OCI-LY3 (cell line): ENCODE data around the gene SERBP1.

Source experiments
- H2AFZ ChIP-seq: fragments of 200-600, 300-600 bp; shearing (Covaris generic); 2 replicates; pipeline ENCODE4 v1.6.0; 2014; ENCODE audit warnings: antibody characterized with exemption, low read depth, low read length
- H3K27ac ChIP-seq: fragments of 200-600, 300-600 bp; sonication (generic); 2 replicates; pipeline ENCODE4 v1.5.1; 2014; ENCODE audit warnings: mild to moderate bottlenecking, low read length, moderate library complexity, mixed read lengths
- H3K27me3 ChIP-seq: fragments of 200-600, 300-600 bp; sonication (generic); 2 replicates; pipeline ENCODE4 v1.6.1; 2014; ENCODE audit warnings: low read depth, low read length, mixed read lengths
- H3K36me3 ChIP-seq: fragments of 200-600, 300-600 bp; sonication (generic); replicated peaks from 2 replicates; pipeline ENCODE3; 2014; ENCODE audit warnings: low read depth, low read length, mixed read lengths
- H3K4me1 ChIP-seq: fragments of 300-600, 200-600 bp; sonication (generic); 2 replicates; pipeline ENCODE4 v1.6.1; 2014; ENCODE audit warnings: low read length, mixed read lengths
- H3K4me2 ChIP-seq: fragments of 200-600, 300-600 bp; sonication (generic); 2 replicates; pipeline ENCODE4 v1.6.1; 2014; ENCODE audit warnings: low read length, mixed read lengths
- H3K4me3 ChIP-seq: fragments of 300-600, 200-600 bp; sonication (generic); 2 replicates; pipeline ENCODE4 v1.5.1; 2014; ENCODE audit warnings: antibody characterized with exemption, mild to moderate bottlenecking, low read length, moderate library complexity
- H3K79me2 ChIP-seq: fragments of 300-600, 200-600 bp; shearing (Covaris generic); 2 replicates; pipeline ENCODE4 v1.6.1; 2014; ENCODE audit warnings: mild to moderate bottlenecking, low read length, mixed read lengths
- H3K9ac ChIP-seq: fragments of 300-600, 200-600 bp; shearing (Covaris generic); 2 replicates; pipeline ENCODE4 v1.6.0; 2014; ENCODE audit warnings: mild to moderate bottlenecking, low read length, moderate library complexity
- H3K9me3 ChIP-seq: fragments of 200-600, 300-600 bp; shearing (Covaris generic); 2 replicates; pipeline ENCODE4 v1.6.1; 2014; ENCODE audit warnings: low read length, mixed read lengths; ENCODE audit not compliant: insufficient read depth
- H4K20me1 ChIP-seq: fragments of 200-600, 300-600 bp; sonication (generic); 2 replicates; pipeline ENCODE4 v1.6.1; 2016; ENCODE audit warnings: low read length, mixed read lengths; ENCODE audit not compliant: insufficient read depth
- EZH2phosphoT487 ChIP-seq: fragments of 200-600 bp; shearing (Covaris generic); IDR thresholded peaks from 2 replicates; pipeline ENCODE4 v1.6.1; 2018; ENCODE audit warnings: antibody characterized with exemption, mixed run types, low read depth
- TF ChIP-seq, protein P1 (sequence below): fragments of 200-600, 300-600 bp; sonication (generic); IDR thresholded peaks from 2 replicates; pipeline ENCODE4 v1.5.1; 2014; ENCODE audit warnings: antibody characterized with exemption, low read length, low read depth

SERBP1 gene

DNA sequence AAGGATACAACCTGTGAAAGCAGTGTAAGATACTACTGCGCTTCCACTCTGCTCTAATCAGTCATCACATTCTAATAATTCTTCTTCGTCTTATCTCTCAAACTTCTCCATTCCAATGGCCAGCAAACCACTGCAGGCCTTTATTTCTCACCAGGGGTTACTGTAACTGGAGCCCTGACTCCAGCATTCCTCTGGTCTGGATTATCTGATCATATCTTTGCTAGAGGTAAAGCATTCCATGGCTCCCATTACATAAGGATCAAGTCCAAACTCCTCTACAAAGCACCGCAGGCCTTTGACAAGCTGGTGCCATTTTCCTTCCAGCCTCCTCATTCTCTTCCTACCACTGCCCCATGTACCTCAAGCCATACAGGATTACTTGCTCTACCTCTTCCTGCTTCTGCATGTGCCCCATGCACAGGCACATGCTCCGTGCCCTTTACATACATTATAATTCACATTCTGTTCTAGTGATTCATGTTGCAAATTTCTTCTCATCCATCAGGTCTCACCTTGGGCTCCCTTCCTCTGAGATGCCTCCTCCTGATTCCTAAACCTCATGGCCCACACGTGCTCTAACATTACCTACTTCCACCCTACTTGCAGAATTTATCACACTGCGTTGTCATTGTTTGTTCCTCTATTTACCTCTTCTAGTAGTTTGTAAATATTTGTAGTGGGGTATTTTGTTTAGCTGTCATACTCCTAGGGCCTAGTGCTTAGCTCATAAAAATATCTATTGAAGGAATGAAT lies 9.3 kb upstream of the SERBP1 start:
- no peak overlapping the region for H3K27ac ChIP-seq
- TF ChIP-seq, protein P1, sequence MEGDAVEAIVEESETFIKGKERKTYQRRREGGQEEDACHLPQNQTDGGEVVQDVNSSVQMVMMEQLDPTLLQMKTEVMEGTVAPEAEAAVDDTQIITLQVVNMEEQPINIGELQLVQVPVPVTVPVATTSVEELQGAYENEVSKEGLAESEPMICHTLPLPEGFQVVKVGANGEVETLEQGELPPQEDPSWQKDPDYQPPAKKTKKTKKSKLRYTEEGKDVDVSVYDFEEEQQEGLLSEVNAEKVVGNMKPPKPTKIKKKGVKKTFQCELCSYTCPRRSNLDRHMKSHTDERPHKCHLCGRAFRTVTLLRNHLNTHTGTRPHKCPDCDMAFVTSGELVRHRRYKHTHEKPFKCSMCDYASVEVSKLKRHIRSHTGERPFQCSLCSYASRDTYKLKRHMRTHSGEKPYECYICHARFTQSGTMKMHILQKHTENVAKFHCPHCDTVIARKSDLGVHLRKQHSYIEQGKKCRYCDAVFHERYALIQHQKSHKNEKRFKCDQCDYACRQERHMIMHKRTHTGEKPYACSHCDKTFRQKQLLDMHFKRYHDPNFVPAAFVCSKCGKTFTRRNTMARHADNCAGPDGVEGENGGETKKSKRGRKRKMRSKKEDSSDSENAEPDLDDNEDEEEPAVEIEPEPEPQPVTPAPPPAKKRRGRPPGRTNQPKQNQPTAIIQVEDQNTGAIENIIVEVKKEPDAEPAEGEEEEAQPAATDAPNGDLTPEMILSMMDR, result no peak
- no peak for TF ChIP-seq EZH2phosphoT487
- H3K27me3 ChIP-seq, result no peaks in the 10 kb centered on the region
- H4K20me1 ChIP-seq, result no peaks in the 10 kb centered on the region
- H3K79me2 ChIP-seq, result no peaks in the 10 kb centered on the region
- no peaks in the 10 kb centered on the region for H3K36me3 ChIP-seq
- no peaks in the 10 kb centered on the region for H3K4me1 ChIP-seq
- no peak overlapping the region for H3K4me2 ChIP-seq
- no peak overlapping the region for H3K4me3 ChIP-seq
- H2AFZ ChIP-seq, result no peak overlapping the region
- H3K9me3 ChIP-seq, result no peaks in the 10 kb centered on the region
- no peak overlapping the region for H3K9ac ChIP-seq

DNA sequence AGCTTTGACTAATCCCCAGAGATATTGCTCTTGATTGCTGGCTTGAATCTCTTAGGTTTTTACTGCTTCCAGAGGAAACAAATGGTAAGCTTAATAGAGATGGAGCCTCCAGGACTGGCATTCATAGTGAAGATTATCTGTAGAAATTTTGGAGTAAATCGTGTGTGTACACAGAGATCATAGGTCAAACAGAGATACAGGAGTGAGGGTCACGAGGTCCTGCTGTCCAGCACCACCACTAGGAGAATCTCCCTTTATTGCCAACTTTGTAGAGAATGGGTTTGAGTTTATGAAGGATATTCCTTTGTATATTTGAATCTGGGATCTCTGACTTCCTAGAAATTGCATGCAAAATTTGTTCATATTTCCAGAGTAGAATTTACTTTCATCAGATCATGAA lies 7.8 kb upstream of the SERBP1 start:
- H3K9ac ChIP-seq, result no peak overlapping the region
- no peaks in the 10 kb centered on the region for H3K27me3 ChIP-seq
- no peaks in the 10 kb centered on the region for H3K9me3 ChIP-seq
- H3K4me3 ChIP-seq, result no peak overlapping the region
- no peaks in the 10 kb centered on the region for H3K79me2 ChIP-seq
- TF ChIP-seq, protein P1, result no peak
- no peak for TF ChIP-seq EZH2phosphoT487
- H2AFZ ChIP-seq, result no peak overlapping the region
- H3K4me2 ChIP-seq, result no peak overlapping the region
- no peaks in the 10 kb centered on the region for H3K36me3 ChIP-seq
- no peak overlapping the region for H3K27ac ChIP-seq
- H4K20me1 ChIP-seq, result no peaks in the 10 kb centered on the region
- H3K4me1 ChIP-seq, result peaks cover 14% of the 10 kb centered on the region

DNA sequence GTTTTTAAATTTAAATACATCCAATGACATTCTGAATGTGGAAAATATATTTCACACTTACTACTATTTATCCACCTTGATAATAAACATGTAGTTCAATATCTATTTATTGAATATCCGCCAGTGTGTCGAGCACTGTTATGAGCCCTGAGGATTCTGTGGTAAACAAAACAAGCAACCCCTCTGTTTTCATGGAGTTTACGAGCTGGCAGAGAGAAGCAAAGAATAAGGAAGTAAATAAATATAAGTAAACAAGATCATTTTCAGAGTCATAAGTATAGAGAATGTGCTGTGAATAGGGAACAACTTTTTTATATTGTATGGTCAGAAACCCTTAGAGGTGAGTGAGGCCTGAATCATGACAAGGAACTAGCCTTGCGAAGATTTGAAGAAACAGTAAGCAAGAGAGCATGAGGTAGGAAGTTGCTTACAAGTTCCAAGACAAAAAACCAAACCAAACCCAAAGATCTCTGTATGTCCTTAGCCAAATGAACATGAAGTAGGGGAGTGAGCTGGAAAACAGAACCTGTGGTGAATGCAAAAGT lies 6.4 kb upstream of the SERBP1 start:
- TF ChIP-seq EZH2phosphoT487, result no peak
- TF ChIP-seq, protein P1, result no peak

DNA sequence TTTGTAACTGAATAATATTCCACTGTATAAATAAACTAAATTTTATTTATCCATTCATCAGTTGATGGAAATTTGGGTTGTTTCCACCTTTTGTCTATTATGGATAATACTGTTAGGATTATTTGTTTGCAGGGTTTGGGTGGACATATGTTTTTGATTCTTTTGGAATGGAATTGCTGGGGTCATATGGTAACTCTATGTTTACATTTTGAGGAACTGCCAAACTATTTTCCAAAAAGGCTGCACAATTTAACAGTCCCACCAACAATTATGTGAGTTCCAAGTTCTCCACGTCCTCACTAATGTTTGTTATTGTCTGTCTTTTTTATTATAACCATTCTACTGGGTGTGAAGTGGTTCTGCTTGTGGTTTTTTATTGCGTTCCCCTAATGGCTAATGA lies 4.3 kb upstream of the SERBP1 start:
- Histone ChIP-seq H3K9ac (no peak overlapping the region), H3K27me3 (no peaks in the 10 kb centered on the region), H3K4me2 (no peak overlapping the region), H3K9me3 (no peaks in the 10 kb centered on the region), H3K27ac (no peak overlapping the region), H3K79me2 (peaks cover 19% of the 10 kb centered on the region), H3K4me1 (peaks cover 29% of the 10 kb centered on the region), H3K4me3 (no peak overlapping the region), H2AFZ (no peak overlapping the region), H4K20me1 (peaks cover under 1% of the 10 kb centered on the region; the same call in 1 of the 2 replicates), H3K36me3 (peaks cover under 1% of the 10 kb centered on the region)
- no peak for TF ChIP-seq EZH2phosphoT487
- TF ChIP-seq, protein P1, result no peak

More for the DNA sequence above, 6.4 kb upstream of the SERBP1 start:
- Histone ChIP-seq H3K79me2 (peaks cover 9% of the 10 kb centered on the region), H3K4me1 (peaks cover 28% of the 10 kb centered on the region), H3K4me2 (no peak overlapping the region), H3K27ac (no peak overlapping the region), H3K36me3 (no peaks in the 10 kb centered on the region), H4K20me1 (no peaks in the 10 kb centered on the region), H3K27me3 (no peaks in the 10 kb centered on the region), H3K9ac (no peak overlapping the region), H3K4me3 (no peak overlapping the region), H3K9me3 (no peaks in the 10 kb centered on the region), H2AFZ (no peak overlapping the region)
